ENCODE results near the gene USP21.
A peak's percentile ranks its signal among the peaks of the same experiment; 100 is the strongest.

The USP21 gene

GRCh38 chr1:161200421-161200991, 41.2 kb downstream of the USP21 start:
- H3K36me3 ChIP-seq (ENCODE audit: control insufficient read depth, insufficient read depth, low read length): no peaks in the 10 kb centered on the region
- H3K4me3 ChIP-seq (ENCODE audit: low read length): peak overlapping the region; percentile 62
- peak overlapping the region; percentile 6 for H3K9ac ChIP-seq (ENCODE audit: low read length)
- H3K4me1 ChIP-seq (ENCODE audit: control insufficient read depth, insufficient read depth, low read length): peaks cover 44% of the 10 kb centered on the region
- H3K27ac ChIP-seq (ENCODE audit: low read depth, low read length): peak overlapping the region; percentile 98
- H3K27me3 ChIP-seq (ENCODE audit: control insufficient read depth, insufficient read depth, low read length): no peaks in the 10 kb centered on the region

GRCh38 chr1:161200992-161201835, 41.9 kb downstream of the USP21 start:
- peak overlapping the region; percentile 98 for H3K27ac ChIP-seq (ENCODE audit: low read depth, low read length)
- H3K4me3 ChIP-seq (ENCODE audit: low read length): peak overlapping the region; percentile 62
- H3K4me1 ChIP-seq (ENCODE audit: control insufficient read depth, insufficient read depth, low read length): peaks cover 44% of the 10 kb centered on the region

GRCh38 chr1:161201836-161202712, 42.8 kb downstream of the USP21 start, which contains the start of gene NDUFS2:
NDUFS2 (plus strand) TSS chr1:161202367; CDS start chr1:161202386, 19 bp downstream.
- peaks cover 41% of the 10 kb centered on the region for H3K4me1 ChIP-seq (ENCODE audit: control insufficient read depth, insufficient read depth, low read length)
- H3K27ac ChIP-seq (ENCODE audit: low read depth, low read length): peak within 1 kb of the TSS; percentile 98
- peak within 1 kb of the TSS; percentile 95 for H3K9ac ChIP-seq (ENCODE audit: low read length)
- H3K4me3 ChIP-seq (ENCODE audit: low read length): peak within 1 kb of the TSS; percentile 98
- no peaks in the 10 kb centered on the region for H3K27me3 ChIP-seq (ENCODE audit: control insufficient read depth, insufficient read depth, low read length)
- peaks cover 6% of the 10 kb centered on the region for H3K36me3 ChIP-seq (ENCODE audit: control insufficient read depth, insufficient read depth, low read length)

More at GRCh38 chr1:161200992-161201835, 41.9 kb downstream of the USP21 start:
- no peaks in the 10 kb centered on the region for H3K27me3 ChIP-seq (ENCODE audit: control insufficient read depth, insufficient read depth, low read length)
- no peak overlapping the region for H3K9ac ChIP-seq (ENCODE audit: low read length)
- H3K36me3 ChIP-seq (ENCODE audit: control insufficient read depth, insufficient read depth, low read length): peaks cover under 1% of the 10 kb centered on the region

GRCh38 chr1:161206411-161207140, 47.3 kb downstream of the USP21 start:
- H3K9ac ChIP-seq (ENCODE audit: low read length): no peak overlapping the region
- no peak overlapping the region for H3K4me3 ChIP-seq (ENCODE audit: low read length)
- no peaks in the 10 kb centered on the region for H3K27me3 ChIP-seq (ENCODE audit: control insufficient read depth, insufficient read depth, low read length)
- peaks cover 31% of the 10 kb centered on the region for H3K36me3 ChIP-seq (ENCODE audit: control insufficient read depth, insufficient read depth, low read length)
- peaks cover 4% of the 10 kb centered on the region for H3K4me1 ChIP-seq (ENCODE audit: control insufficient read depth, insufficient read depth, low read length)
- H3K27ac ChIP-seq (ENCODE audit: low read depth, low read length): peak overlapping the region; percentile 68

GRCh38 chr1:161207173-161207572, 47.9 kb downstream of the USP21 start:
- peak overlapping the region; percentile 68 for H3K27ac ChIP-seq (ENCODE audit: low read depth, low read length)
- peaks cover 4% of the 10 kb centered on the region for H3K4me1 ChIP-seq (ENCODE audit: control insufficient read depth, insufficient read depth, low read length)
- H3K27me3 ChIP-seq (ENCODE audit: control insufficient read depth, insufficient read depth, low read length): no peaks in the 10 kb centered on the region
- no peak overlapping the region for H3K4me3 ChIP-seq (ENCODE audit: low read length)
- H3K9ac ChIP-seq (ENCODE audit: low read length): no peak overlapping the region
- H3K36me3 ChIP-seq (ENCODE audit: control insufficient read depth, insufficient read depth, low read length): peaks cover 34% of the 10 kb centered on the region

- Histone ChIP-seq H3K27ac (ENCODE audit: low read depth, low read length) (peak overlapping the region; percentile 3), H3K4me1 (ENCODE audit: control insufficient read depth, insufficient read depth, low read length) (no peaks in the 10 kb centered on the region), H3K9ac (ENCODE audit: low read length) (no peak overlapping the region), H3K4me3 (ENCODE audit: low read length) (no peak overlapping the region), H3K27me3 (ENCODE audit: control insufficient read depth, insufficient read depth, low read length) (no peaks in the 10 kb centered on the region), H3K36me3 (ENCODE audit: control insufficient read depth, insufficient read depth, low read length) (peaks cover 51% of the 10 kb centered on the region)
Observed at GRCh38 chr1:161209790-161210409, 50.6 kb downstream of the USP21 start.

- Histone ChIP-seq H3K9ac (ENCODE audit: low read length) (no peak overlapping the region), H3K27ac (ENCODE audit: low read depth, low read length) (no peak overlapping the region), H3K4me3 (ENCODE audit: low read length) (no peak overlapping the region), H3K36me3 (ENCODE audit: control insufficient read depth, insufficient read depth, low read length) (peaks cover 34% of the 10 kb centered on the region), H3K4me1 (ENCODE audit: control insufficient read depth, insufficient read depth, low read length) (no peaks in the 10 kb centered on the region), H3K27me3 (ENCODE audit: control insufficient read depth, insufficient read depth, low read length) (no peaks in the 10 kb centered on the region)
Observed at GRCh38 chr1:161214369-161214768, 55.1 kb downstream of the USP21 start.

- Histone ChIP-seq H3K4me1 (ENCODE audit: control insufficient read depth, insufficient read depth, low read length) (no peaks in the 10 kb centered on the region), H3K27me3 (ENCODE audit: control insufficient read depth, insufficient read depth, low read length) (no peaks in the 10 kb centered on the region), H3K27ac (ENCODE audit: low read depth, low read length) (no peak within 1 kb of the TSS), H3K4me3 (ENCODE audit: low read length) (peak within 1 kb of the TSS; percentile 31), H3K9ac (ENCODE audit: low read length) (no peak within 1 kb of the TSS), H3K36me3 (ENCODE audit: control insufficient read depth, insufficient read depth, low read length) (peaks cover 27% of the 10 kb centered on the region)
Observed at GRCh38 chr1:161215076-161215475, 55.8 kb downstream of the USP21 start, which contains the start of gene FCER1G. FCER1G (plus strand) TSS chr1:161215295; CDS start chr1:161215322, 27 bp downstream.
